Hippocampal formation (tissue), 2 donors: ENCODE data around the gene STARD4.

Experiments
- DNase-seq, 2 donors: peaks; one replicate each; lab custom pipeline; 2025; lab: John Stamatoyannopoulos, UW

The STARD4 gene

GRCh38 chr5:111512375-111513130, at the start of gene STARD4:
TSS of gene STARD4 (minus strand) at chr5:111512535. CDS start at chr5:111507433, 5,102 bp downstream.
- peak; percentile 79 to 95 for DNase-seq

- no peak for DNase-seq
Observed at GRCh38 chr5:111559680-111560079, 47.3 kb upstream of the STARD4 start.

DNA sequence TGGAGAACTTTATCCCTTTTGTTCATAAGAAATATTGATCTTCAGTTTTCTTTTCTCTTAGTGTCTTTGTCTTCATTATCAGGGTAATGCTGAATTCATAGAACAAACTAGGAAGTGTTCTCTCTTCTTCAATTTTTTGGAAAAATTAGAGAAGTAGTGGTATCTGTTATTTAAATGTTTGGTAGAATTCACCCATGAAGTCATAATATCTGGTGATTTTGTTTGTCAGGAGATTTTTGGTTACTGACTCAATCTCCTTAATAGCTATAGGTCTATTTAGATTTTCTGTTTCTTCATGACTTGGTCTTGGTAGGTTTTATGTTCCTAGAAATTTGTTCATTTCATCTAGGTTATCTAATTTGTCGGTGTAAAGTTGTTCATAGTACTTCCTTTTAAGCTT, 45.4 kb upstream of the STARD4 start:
- no peak for DNase-seq

GRCh38 chr5:111557111-111557510, 44.8 kb upstream of the STARD4 start:
- DNase-seq = no peak

- no peak for DNase-seq
Observed at GRCh38 chr5:111556501-111556900, 44.2 kb upstream of the STARD4 start.

DNA sequence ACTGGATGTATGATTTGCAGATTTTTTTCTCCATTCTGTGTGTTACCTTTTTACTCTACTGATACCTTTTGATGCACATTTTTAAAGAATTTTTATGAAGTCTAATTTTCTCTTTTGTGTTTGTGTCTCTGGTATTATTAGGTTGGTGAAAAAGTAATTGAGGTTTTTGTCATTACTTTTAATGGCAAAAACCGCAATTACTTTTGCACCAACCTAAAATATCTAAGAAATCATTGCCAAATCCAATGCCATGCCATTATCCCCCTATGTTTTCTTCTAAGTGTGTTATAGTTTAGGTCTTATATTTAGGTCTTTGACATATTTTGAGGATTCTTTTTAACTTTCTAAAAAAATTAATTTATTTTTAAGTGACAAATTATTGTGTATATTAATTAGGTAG, 43.4 kb upstream of the STARD4 start:
- DNase-seq = no peak

- DNase-seq = no peak
Observed at GRCh38 chr5:111553868-111554267, 41.5 kb upstream of the STARD4 start.

GRCh38 chr5:111552896-111553295, 40.6 kb upstream of the STARD4 start:
- DNase-seq = no peak

DNA sequence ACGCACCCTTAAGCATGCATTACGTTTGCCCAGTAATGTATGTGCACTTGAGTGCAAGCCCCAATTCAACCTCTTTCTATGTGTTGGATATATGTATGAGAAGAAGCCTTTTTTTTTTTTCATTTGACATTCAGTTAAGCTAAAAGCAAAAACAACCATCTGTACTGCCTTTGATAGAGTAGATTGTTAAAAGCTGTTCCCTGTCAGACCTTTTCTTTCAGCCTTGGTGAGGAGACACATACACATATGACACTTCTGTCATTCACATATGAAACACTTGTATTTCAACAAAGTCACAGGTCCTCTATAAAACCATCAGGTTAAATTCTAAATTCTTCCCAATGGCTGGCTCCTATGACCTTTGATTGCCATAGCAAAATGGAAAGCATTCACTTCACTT, 40.2 kb upstream of the STARD4 start:
- DNase-seq = no peak

DNA sequence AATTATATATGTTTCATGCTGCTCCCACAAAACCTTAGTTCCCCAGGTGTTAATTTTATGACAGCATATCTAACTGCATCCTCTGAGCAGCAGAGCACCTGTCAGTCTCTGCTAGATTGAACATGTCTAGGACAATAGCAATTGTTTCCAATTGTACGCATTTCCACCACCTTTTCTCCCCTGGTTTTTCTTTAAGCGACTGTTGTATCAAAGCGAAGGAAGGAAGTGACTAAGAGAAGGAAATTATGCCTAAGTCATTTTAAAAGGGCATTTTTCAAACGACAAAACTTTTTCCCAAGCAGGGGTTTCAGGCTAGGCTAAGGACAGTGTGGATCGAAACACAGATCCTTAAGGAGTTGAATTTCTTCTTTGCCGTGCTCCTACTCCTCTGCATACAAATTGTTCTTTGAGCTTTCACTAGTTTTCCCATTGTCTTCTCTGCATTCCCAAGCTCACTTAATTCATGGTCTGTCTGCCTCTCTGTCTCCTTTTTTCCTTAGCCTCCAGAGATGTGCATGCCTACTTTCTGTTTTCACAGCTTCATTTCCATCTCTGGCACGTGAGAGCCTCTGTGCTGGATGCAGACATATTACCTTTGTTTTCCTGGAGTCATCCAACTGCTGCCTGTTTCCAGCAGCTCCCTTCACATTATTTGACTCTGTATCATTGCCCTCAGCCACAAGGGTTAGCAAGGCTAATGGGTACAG, 39.4 kb upstream of the STARD4 start:
- no peak for DNase-seq

DNA sequence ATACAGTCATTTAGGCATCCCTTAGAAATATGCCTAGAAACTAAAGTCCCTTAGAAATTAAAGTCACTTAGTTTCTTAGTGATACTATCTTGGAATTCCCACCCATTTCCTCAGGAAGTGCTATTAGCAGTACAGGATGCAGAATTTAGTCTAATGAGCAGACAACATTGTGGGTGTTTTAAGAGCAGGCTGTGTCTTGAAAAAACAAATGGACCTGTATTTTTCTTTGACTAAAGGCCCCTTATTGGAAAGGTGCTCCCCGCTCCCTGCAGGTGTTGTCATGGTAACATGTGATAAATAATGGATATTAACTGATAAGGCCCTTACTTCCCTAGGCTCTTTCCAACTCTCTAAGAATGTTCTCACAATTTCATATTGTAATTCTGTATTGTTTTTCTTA, 38.8 kb upstream of the STARD4 start:
- DNase-seq = no peak

DNA sequence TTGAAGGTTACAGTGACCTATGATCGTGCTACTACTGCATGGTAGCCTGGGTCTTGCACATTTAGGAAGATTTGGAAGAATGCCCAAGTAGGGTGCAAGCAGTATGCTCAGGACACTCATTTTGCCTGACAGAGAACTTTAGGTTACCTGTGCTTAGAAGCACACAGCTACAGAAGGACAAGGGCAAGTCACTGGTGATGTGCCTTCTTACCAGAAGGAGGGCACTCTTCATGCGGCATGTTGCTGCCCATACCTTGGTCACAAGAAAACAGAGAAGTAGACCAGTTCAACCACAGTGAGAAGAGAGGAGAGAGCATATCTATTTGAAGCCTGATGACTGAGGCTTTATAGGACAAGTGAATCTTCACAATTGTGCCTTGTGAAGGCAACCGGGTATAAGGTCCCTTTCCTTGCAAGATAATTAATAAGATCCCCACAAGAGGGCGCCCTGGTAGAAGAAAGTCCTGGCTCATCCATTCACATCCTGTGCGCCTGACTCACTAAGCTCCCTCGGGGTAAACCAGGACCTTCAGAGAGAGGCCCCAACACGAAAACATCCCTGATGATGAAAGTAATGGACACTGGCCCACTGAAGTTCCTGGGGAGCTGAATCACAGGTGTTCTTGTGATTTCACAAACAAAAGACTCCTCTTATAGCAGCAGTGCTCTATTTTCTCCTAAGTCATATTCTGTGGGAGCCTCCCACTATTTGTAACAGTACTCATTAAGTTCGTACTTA, 38.1 kb upstream of the STARD4 start:
- peak; percentile 55 to 67 for DNase-seq

- DNase-seq = no peak
Observed at GRCh38 chr5:111548992-111549649, 36.8 kb upstream of the STARD4 start.

DNA sequence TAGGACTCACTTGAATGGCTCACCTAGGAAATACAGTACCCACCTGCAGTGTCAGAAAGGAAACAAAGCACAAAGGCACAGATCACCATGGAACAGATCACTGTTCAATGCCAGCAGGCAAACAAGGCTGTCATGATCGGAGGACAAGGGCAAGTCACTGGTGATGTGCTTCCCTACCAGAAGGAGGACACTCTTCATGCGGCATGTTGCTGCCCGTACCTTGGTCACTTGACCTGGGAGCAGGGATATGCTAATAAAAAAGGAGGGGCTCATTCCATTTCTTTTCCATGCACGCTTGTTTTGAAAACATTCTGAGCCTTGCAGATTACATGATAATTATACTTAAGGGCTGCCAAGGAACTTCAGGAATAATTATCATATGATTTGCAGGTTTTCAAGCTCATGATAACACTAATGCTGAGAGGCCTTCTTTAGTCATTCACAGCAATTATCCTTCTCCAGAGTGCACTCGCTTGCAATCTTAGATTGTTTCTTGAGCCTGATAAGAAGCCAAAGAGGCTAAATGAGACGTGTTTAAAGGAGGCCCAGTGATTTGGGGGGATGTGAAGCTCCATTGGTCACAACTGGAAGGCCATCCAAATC, 36.1 kb upstream of the STARD4 start:
- no peak for DNase-seq

GRCh38 chr5:111545031-111545430, 32.7 kb upstream of the STARD4 start:
- DNase-seq = no peak

GRCh38 chr5:111537141-111538024, 25.0 kb upstream of the STARD4 start:
- DNase-seq = no peak

GRCh38 chr5:111535879-111536549, 23.7 kb upstream of the STARD4 start:
- no peak for DNase-seq

GRCh38 chr5:111532886-111533582, 20.7 kb upstream of the STARD4 start:
- no peak for DNase-seq

GRCh38 chr5:111530298-111530740, 18.0 kb upstream of the STARD4 start:
- DNase-seq = no peak

DNA sequence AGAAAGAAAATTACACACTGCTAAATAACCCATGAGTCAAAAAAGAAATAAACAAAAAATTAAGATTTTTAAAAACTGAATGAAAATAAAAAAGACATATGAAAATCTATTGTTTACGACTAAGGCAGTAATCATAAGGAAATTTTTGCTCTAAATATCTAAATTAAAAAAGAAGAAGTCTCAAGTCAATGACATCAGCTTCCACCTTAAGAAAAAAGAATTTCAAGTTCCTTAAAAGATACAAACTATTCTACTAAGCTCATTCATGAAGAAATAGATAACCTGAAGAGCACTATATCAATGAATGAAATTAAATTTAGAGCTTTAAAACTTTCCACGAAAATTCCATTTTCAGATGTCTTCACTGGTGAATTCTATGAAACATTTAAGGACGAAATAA, 15.7 kb upstream of the STARD4 start:
- no peak for DNase-seq
